GM18519 (cell line): ENCODE data around the gene OS9.
"Not testable (repeated sequence)": the region's sequence is repeated elsewhere in the genome, so short reads cannot be mapped to it uniquely, and the experiment has no call there.

Experiments used
- ATAC-seq: cut with Tn5 transposase; IDR thresholded peaks from one replicate; pipeline ENCODE4 v1.9.1; 2021; ENCODE audit warnings: mild to moderate bottlenecking, moderate library complexity; ENCODE audit not compliant: unreplicated experiment, low FRiP score

Gene OS9

GRCh38 chr12:57721846-57722608, 28.1 kb downstream of the OS9 start:
- ATAC-seq, result not testable (repeated sequence)

- ATAC-seq, result no peak
These were observed 29.0 kb downstream of the OS9 start for GRCh38 chr12:57722716-57723629.

- no peak for ATAC-seq
These were observed 29.7 kb downstream of the OS9 start for GRCh38 chr12:57723630-57723962.

- no peak for ATAC-seq
These were observed 30.3 kb downstream of the OS9 start for GRCh38 chr12:57724003-57724935.

GRCh38 chr12:57724936-57725740, 31.2 kb downstream of the OS9 start:
- no peak for ATAC-seq

- no peak for ATAC-seq
These were observed 31.9 kb downstream of the OS9 start for GRCh38 chr12:57725851-57726150.

- ATAC-seq, result no peak
These were observed 32.4 kb downstream of the OS9 start for GRCh38 chr12:57726151-57726883.

- no peak for ATAC-seq
These were observed 33.2 kb downstream of the OS9 start for GRCh38 chr12:57726884-57727757.

- ATAC-seq, result no peak
These were observed 33.9 kb downstream of the OS9 start for GRCh38 chr12:57727758-57728395.

- ATAC-seq, result no peak
These were observed 35.5 kb downstream of the OS9 start for GRCh38 chr12:57729321-57729844.

- no peak for ATAC-seq
These were observed 36.6 kb downstream of the OS9 start for GRCh38 chr12:57730336-57731067.

- no peak for ATAC-seq
These were observed 37.6 kb downstream of the OS9 start for GRCh38 chr12:57731411-57732080.

- ATAC-seq, result no peak
These were observed 38.3 kb downstream of the OS9 start for GRCh38 chr12:57732270-57732669.

GRCh38 chr12:57732726-57733593, 39.0 kb downstream of the OS9 start:
- ATAC-seq, result no peak

GRCh38 chr12:57733928-57734327, 40.0 kb downstream of the OS9 start:
- no peak for ATAC-seq

- ATAC-seq, result no peak
These were observed 40.7 kb downstream of the OS9 start for GRCh38 chr12:57734591-57734990.
